K562 (cell line): ENCODE measurements around the gene ZDHHC14. TPM values are rescaled to one million over a fixed set of nuclear protein-coding genes. Genes with fewer than 3 reads are reported as not detected.

Experiments
- BRCA1 ChIP-seq, 2 experiments: fragments of 450-650 bp in 1 of 2; sonication (generic) in 1 of 2; formaldehyde crosslinking in 1 of 2; IDR thresholded peaks; 2 replicates each; pipeline versions ENCODE4 v1.5.0 to v1.6.1; 2017 to 2020; ENCODE audit warnings: mild to moderate bottlenecking in 1 of 2, missing genetic modification reagents in 1 of 2
- CC2D1A ChIP-seq: fragments of 450-650 bp; IDR thresholded peaks from 2 replicates; pipeline ENCODE4 v1.6.1; 2017; ENCODE audit warnings: mild to moderate bottlenecking
- CSDE1 ChIP-seq, 2 experiments: fragments of 450-650 bp; IDR thresholded peaks; 2 replicates each; pipeline ENCODE4 v1.6.1; 2016; ENCODE audit warnings: mild to moderate bottlenecking in 1 of 2
- ERF ChIP-seq: fragments of 450-650 bp; formaldehyde crosslinking; IDR thresholded peaks from 2 replicates; pipeline ENCODE4 v1.4.0; 2020; ENCODE audit warnings: mild to moderate bottlenecking, mixed read lengths
- MAFG ChIP-seq: fragments of 450-650 bp; conservative IDR thresholded peaks from 2 replicates; pipeline ENCODE4 v1.6.1; 2016; ENCODE audit warnings: missing genetic modification characterization, missing compliant biosample characterization
- NCOA4 ChIP-seq: fragments of 450-650 bp; IDR thresholded peaks from 2 replicates; pipeline ENCODE4 v1.6.1; 2018; ENCODE audit warnings: mild to moderate bottlenecking; ENCODE audit not compliant: partially characterized antibody
- NELFE ChIP-seq: IDR thresholded peaks from 2 replicates; pipeline ENCODE4 v1.6.1; 2011; ENCODE audit warnings: mild to moderate bottlenecking; ENCODE audit not compliant: insufficient read depth, insufficient read length
- RNF219 ChIP-seq: fragments of 250-450 bp; sonication (Bioruptor Pico); IDR thresholded peaks from 2 replicates; pipeline ENCODE4 v1.5.0; 2022; ENCODE audit warnings: mild to moderate bottlenecking
- ZNF263 ChIP-seq: sonication (generic); formaldehyde crosslinking; IDR thresholded peaks from 2 replicates; pipeline ENCODE4 v1.8.0; 2022; ENCODE audit warnings: mild to moderate bottlenecking, missing genetic modification reagents, borderline replicate concordance
- ZNF354B ChIP-seq: fragments of 250-450 bp; sonication (Bioruptor Pico); IDR thresholded peaks from 2 replicates; pipeline ENCODE4 v1.4.0; 2020
- ZNF395 ChIP-seq: fragments of 200-800 bp; sonication (Bioruptor generic); IDR thresholded peaks from 2 replicates; pipeline ENCODE4 v1.6.1; 2017; ENCODE audit warnings: missing genetic modification characterization, missing compliant biosample characterization
- ZSCAN32 ChIP-seq: fragments of 450-650 bp; formaldehyde crosslinking; IDR thresholded peaks from 2 replicates; pipeline ENCODE4 v1.4.0; 2020; ENCODE audit warnings: mild to moderate bottlenecking, moderate library complexity
- polyA plus RNA-seq, 8 experiments: library from polyadenylated mRNA; depleted of rRNA in 4 of 8; stranded (reverse) in 5 of 8; unstranded in 3 of 8; fragments of >200 nt; fragmentation: Nextera tagmentation in 2 of 8; fragmentation: Illumina TruSeq in 1 of 8; extraction: Ambion mirVana in 2 of 8; extraction: Trizol in 1 of 8; gene quantifications; 2 replicates each; pipeline versions ENCODE4 v1.2.1 to v1.2.3, GENCODE V29; 2011 to 2014; ENCODE audit warnings: inconsistent platforms in 1 of 8, missing spikeins in 1 of 8
- total RNA-seq, 7 experiments: library from RNA; depleted of rRNA in 6 of 7; stranded (reverse); fragments of >200 nt in 6 of 7; fragmentation: Illumina TruSeq in 2 of 7; extraction: Trizol in 2 of 7; gene quantifications; 2 replicates each; pipeline versions ENCODE4 v1.2.1 to v1.2.3, GENCODE V29; 2011 to 2021; ENCODE audit warnings: low replicate concordance in 1 of 7

The ZDHHC14 gene
- total and polyA plus RNA-seq, 9 of the 15 experiments (the other 6 are each of a cell fraction or from before 2014, with no cell fraction given), result 0.92 to 23.1 (median 13.8) TPM

GRCh38 chr6:157561929-157562810 is 181.2 kb downstream of the ZDHHC14 start (continued):
- no peak for TF ChIP-seq ZNF395 (CRISPR knock-in tag)
- no peak for TF ChIP-seq ERF
- no peak for TF ChIP-seq RNF219 (CRISPR knock-in tag)
- TF ChIP-seq ZSCAN32 (CRISPR knock-in tag), result no peak
- no peak for TF ChIP-seq MAFG (tag)
- TF ChIP-seq BRCA1 (IDR thresholded peaks at IDR 0.05), result no peak
- TF ChIP-seq BRCA1 (CRISPR knock-in tag; IDR thresholded peaks at IDR 0.05), result no peak
- TF ChIP-seq ZNF263 (CRISPR knock-in tag), result no peak
- TF ChIP-seq NELFE, result no peak
- no peak for TF ChIP-seq NCOA4
- no peak for TF ChIP-seq CSDE1 (IDR thresholded peaks at IDR 0.05)
- no peak for TF ChIP-seq ZNF354B (CRISPR knock-in tag)
- no peak for TF ChIP-seq CC2D1A
